ENCODE results near the gene TFAP2B. TPM values are rescaled to one million over a fixed set of nuclear protein-coding genes. Genes with fewer than 3 reads are reported as not detected.
A peak's percentile ranks its signal among the peaks of the same experiment; 100 is the strongest.

The TFAP2B gene
- total and polyA plus RNA-seq, 2 donors from 2014 or later, result 11.6 to 25.3 TPM

DNA sequence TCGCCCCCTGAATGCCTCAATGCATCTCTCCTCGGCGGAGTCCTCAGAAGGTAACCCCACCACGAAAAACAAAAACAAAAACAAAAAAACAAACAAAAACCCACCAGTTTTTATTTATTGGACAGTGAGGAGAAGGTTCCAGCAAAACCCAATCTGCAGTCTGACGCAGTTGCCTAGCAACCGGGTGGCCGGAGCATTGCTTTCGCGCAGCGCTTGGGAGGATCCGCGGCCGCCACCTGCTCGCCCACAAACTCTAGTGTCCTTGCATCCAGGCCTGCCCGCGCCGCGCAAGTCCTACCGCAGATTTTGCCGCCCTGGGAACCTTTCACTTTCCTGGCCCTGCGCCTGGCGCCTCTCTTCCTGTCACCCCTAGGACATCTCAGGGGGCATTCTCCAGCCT lies 17.6 kb downstream of the TFAP2B start:
- FAIRE-seq (no peak), DNase-seq (no peak)
- no peaks in the 10 kb centered on the region for H3K9me3 ChIP-seq (ENCODE audit: control insufficient read depth in 2 of 3, insufficient read depth in 1 of 3, low read length in 3 of 3)
- H3K27ac ChIP-seq (ENCODE audit: low read depth in 2 of 2, low read length in 2 of 2), result no peak overlapping the region
- H3K27me3 ChIP-seq (ENCODE audit: control insufficient read depth, insufficient read depth, low read length), result peaks cover 73% of the 10 kb centered on the region
- H3K4me1 ChIP-seq (ENCODE audit: control insufficient read depth in 2 of 3, insufficient read depth in 2 of 3, low read depth in 1 of 3, low read length in 3 of 3), result peaks cover 0 to 9% (median 5%) of the 10 kb centered on the region in 3 donors
- no peaks in the 10 kb centered on the region for H3K36me3 ChIP-seq (ENCODE audit: control insufficient read depth in 2 of 3, insufficient read depth in 3 of 3, low read length in 3 of 3)
- no peak for TF ChIP-seq CTCF (IDR thresholded peaks at IDR 0.05; ENCODE audit: borderline replicate concordance, extremely low read depth, insufficient read depth)
- H3K4me3 ChIP-seq (ENCODE audit: low read length in 3 of 3), result no peak overlapping the region
- H3K9ac ChIP-seq (ENCODE audit: low read length in 3 of 3), result no peak overlapping the region
- intact Hi-C loops (cut with DNase I), result no loop called here

DNA sequence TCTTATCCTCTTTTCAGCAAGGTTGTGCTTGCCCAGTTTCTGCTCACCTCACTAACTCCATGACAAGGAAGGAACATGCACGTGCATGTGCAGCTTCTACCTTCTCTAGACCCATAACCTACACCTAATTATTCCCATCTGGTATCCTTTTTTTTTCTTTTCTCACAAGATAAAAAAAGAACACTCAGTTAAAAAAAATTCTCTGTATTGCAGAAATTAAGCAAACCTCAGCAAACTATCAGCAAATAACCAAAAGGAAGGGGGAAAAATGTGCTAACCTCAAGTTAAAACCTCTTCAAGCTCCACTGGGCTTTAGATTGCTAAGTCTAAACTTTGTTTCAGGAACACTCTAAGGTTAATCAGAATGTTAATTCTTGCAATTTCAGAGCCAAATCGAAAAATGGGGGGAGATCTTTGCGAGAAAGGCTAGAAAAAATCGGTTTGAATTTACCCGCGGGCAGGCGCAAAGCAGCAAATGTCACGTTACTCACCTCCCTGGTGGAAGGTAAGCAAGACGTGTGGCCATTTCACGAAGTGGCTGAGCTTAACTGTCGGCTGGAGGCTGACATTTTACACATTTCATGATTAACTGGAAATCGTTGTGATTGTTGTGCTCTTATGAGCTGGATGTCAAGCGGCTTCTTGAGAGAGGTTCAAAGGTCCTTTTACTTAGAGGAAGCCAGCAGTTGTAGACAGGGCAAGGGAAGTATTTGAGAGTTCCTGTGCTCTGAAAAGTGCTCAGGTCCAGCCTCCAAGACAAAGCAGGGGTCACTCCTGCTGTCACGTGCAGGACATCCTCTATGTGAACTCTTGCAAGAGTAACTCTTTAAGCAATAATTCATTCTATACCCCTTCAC lies 19.1 kb downstream of the TFAP2B start:
- intact Hi-C loops (cut with DNase I), result no loop called here
- H3K9me3 ChIP-seq (ENCODE audit: control insufficient read depth in 2 of 3, insufficient read depth in 1 of 3, low read length in 3 of 3), result no peaks in the 10 kb centered on the region
- TF ChIP-seq CTCF (IDR thresholded peaks at IDR 0.05; ENCODE audit: borderline replicate concordance, extremely low read depth, insufficient read depth), result no peak
- H3K36me3 ChIP-seq (ENCODE audit: control insufficient read depth in 2 of 3, insufficient read depth in 3 of 3, low read length in 3 of 3), result no peaks in the 10 kb centered on the region
- H3K27me3 ChIP-seq (ENCODE audit: control insufficient read depth, insufficient read depth, low read length), result peaks cover 75% of the 10 kb centered on the region
- H3K27ac ChIP-seq (ENCODE audit: low read depth in 2 of 2, low read length in 2 of 2), result peak overlapping the region; percentile 48 to 63
- H3K4me1 ChIP-seq (ENCODE audit: control insufficient read depth in 2 of 3, insufficient read depth in 2 of 3, low read depth in 1 of 3, low read length in 3 of 3), result peaks cover 0 to 9% (median 5%) of the 10 kb centered on the region in 3 donors
- H3K4me3 ChIP-seq (ENCODE audit: low read length in 3 of 3), result peak overlapping the region in 1 of 3 donors; percentile 23
- FAIRE-seq, result no peak
- H3K9ac ChIP-seq (ENCODE audit: low read length in 3 of 3), result peak overlapping the region in 1 of 3 donors; percentile 5
- no peak for DNase-seq

DNA sequence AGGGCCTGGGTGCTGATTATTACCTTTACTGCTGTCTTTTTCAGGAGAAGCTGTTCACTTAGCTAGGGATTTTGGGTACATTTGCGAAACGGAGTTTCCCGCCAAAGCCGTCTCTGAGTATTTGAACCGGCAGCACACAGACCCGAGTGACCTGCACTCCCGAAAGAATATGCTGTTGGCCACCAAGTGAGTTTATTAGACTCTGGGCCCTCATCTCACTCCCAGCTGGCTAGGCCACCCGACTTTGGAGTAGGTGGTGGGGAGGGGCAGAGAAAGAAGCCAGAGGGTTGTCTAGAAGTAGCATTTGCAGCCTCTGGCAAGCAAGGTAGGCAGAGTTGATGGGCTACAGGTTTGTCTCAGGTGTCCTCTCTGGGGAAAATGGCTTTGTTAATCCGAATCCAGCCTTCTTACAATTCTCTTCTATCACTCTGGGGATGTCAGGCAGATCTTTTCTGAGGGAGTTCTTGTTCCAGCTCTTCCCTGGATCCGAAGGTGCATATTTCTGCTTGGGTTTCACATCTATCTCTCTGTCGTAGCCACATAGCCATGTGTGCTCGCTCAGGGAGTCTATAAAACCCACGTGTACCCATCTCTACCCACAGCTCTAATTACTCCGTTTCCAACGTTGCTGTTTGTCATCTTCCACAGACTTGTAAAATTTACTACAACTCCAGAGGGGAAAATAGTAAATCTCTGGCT lies 21.6 kb downstream of the TFAP2B start:
- TF ChIP-seq CTCF (IDR thresholded peaks at IDR 0.05; ENCODE audit: borderline replicate concordance, extremely low read depth, insufficient read depth), result no peak
- Histone ChIP-seq H3K27me3 (ENCODE audit: control insufficient read depth, insufficient read depth, low read length) (peaks cover 82% of the 10 kb centered on the region), H3K9me3 (ENCODE audit: control insufficient read depth in 2 of 3, insufficient read depth in 1 of 3, low read length in 3 of 3) (no peaks in the 10 kb centered on the region), H3K27ac (ENCODE audit: low read depth in 2 of 2, low read length in 2 of 2) (no peak overlapping the region), H3K36me3 (ENCODE audit: control insufficient read depth in 2 of 3, insufficient read depth in 3 of 3, low read length in 3 of 3) (no peaks in the 10 kb centered on the region), H3K4me1 (ENCODE audit: control insufficient read depth in 2 of 3, insufficient read depth in 2 of 3, low read depth in 1 of 3, low read length in 3 of 3) (peaks cover 0 to 9% (median 5%) of the 10 kb centered on the region in 3 donors), H3K9ac (ENCODE audit: low read length in 3 of 3) (no peak overlapping the region), H3K4me3 (ENCODE audit: low read length in 3 of 3) (no peak overlapping the region)
- FAIRE-seq (no peak), DNase-seq (no peak)
- intact Hi-C loops (cut with DNase I), result no loop called here
